Activated T-cell treated with anti-CD3 and anti-CD28 coated beads for 24 hours (primary cell): Measurements from ENCODE around the gene LRRTM4.
"Not testable (repeated sequence)": the region's sequence is repeated elsewhere in the genome, so short reads cannot be mapped to it uniquely, and the experiment has no call there.

ENCODE experiments used
- DNase-seq: peaks from one replicate; pipeline ENCODE4 v3.0.0-alpha.2; 2020; ENCODE audit warnings: low read depth

LRRTM4 gene

DNA sequence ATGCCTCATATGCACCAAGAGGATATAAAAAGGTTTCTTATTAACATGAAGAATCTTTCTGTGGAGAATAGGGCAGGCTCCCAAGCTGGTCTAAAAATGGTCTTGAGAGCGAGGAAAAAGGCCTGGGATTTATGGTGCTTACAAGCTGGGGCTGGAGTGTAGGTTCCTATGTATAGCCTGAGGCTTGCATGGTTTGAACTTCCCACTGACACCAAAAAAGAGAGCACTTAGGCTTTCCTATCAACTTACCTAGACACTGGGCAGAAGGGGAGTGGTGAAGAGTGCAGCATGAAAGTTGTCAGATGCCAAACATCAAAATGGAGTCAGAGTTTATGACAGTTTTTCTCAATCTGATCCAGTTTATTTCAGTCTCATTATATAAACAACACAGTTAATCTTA lies 784.6 kb downstream of the LRRTM4 start:
- no peak for DNase-seq

DNA sequence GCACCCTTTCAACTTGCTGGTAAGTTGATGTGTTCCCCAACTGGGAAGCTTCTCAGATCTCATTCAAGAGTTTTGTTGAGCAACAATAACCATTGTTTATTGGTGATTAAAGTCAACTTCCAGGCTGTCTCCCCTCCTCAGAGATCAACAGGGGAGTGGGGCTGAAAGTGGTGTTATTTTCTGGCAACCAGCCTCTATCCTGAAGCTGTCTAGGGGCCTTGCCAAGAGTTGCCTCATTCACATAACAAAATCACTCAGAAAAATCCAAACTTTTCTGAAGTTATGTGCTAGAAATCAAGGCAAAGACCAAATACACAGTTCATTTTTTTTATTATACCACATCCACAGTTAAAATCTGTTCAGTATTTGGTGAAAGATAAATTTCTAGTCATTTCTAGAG lies 788.4 kb downstream of the LRRTM4 start:
- DNase-seq: no peak

DNA sequence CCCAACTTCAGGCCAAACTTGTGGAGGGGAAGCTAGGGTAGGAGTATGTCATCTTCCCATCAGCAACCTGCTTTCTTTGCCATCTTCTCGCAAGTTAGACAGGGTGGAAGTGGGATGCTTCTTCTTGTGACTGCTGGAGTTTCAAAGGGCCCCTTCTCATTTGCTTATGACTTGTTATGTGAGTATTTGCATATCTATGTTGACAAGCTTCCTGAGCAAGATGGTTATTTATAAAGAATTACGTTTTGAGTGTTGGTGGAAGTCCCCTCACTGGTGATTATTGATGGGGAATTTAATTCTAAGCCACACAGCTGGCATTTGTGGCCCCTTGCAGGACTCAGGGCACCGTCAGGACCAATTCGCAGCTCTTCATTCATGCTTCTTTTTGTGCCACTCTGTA lies 791.0 kb downstream of the LRRTM4 start:
- no peak for DNase-seq

DNA sequence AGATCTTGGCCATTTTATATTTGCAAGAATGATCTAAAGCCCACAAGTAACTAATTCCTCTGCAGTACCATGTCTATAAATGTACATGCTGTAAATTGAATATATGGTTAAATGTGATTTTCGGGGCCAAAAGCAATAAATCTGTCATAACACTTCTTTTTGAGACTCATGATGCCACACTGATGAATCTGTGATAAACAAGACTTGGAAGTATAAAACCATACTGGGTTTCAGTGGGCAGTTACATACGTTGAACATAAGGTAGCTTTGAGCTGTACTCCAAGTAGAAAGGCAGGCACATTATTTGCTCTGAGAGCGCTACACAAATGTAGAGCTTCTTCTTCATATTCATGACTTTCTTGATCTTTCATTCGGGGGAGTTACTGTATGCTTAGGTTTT lies 792.2 kb downstream of the LRRTM4 start:
- no peak for DNase-seq

DNA sequence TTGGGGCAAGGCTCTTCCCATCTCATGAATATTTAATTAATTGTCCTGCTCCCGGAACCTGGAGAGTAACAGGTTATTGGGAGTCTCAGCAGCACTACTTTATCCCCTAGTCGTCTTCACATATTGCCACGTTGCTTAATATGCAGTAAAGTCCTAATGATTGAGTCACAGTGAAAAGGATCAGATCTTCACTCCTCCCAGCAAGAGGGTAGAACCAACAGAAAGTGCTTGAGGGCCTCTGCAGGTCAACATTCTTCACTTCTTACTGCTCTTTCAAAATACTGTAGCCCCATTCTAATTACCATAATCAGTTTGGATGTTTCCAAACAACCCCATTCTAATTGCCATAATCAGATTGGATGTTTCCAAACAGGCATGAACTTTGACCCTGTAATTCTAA lies 801.0 kb downstream of the LRRTM4 start:
- no peak for DNase-seq

DNA sequence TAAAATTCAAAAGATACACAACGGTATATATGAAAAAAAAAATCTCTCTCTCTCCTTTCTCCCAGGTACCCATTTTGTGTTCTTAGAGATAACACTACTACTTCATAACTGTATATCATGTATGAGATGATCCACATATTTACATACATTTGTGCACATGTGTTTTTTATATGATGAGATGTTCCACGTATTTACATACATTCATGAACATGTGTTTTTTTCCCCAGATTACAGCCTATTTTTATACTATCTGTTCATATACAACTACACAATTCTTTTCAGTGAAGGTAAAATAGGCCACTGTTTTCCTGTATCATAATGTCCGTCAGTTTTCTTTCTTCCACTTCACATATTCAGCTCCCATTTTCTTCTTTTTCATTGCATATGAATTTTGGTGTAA lies 808.9 kb downstream of the LRRTM4 start:
- DNase-seq: no peak

GRCh38 chr2:76711490-76711889 lies 810.7 kb downstream of the LRRTM4 start:
- DNase-seq: no peak

GRCh38 chr2:76700894-76701293 lies 821.3 kb downstream of the LRRTM4 start:
- DNase-seq: no peak

DNA sequence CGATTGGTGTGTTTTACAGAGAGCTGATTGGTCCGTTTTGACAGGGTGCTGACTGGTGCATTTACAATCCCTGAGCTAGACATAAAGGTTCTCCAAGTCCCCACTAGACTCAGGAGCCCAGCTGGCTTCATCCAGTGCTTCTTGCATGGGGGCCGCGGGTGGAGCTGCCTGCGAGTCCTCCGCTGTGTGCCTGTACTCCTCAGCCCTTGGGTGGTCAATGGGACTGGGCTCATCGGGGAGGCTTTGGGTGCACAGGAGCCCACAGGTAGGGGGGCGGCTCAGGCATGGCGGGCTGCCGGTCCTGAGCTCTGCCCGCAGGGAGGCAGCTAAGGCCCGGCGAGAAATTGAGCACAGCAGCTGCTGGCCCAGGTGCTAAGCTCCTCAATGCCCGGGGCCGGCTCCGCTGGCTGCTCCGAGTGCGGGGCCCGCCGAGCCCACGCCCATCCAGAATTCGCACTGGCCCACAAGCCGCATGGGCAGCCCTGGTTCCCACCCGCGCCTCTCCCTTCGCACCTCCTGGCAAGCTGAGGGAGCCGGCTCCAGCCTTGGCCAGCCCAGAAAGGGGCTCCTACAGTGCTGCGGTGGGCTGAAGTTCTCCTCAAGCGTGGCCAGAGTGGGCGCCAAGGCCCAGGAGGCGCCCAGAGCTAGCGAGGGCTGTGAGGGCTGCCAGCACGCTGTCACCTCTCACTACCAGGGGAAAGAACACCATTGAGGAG lies 824.0 kb downstream of the LRRTM4 start:
- not testable (repeated sequence) for DNase-seq
